H1 (cell line): ENCODE results near the gene RPL3.

Experiments
- TF ChIP-seq, protein P1 (sequence below), 3 experiments: IDR thresholded peaks; 1 replicate in 2 of 3; 2 replicates in 1 of 3; pipeline versions ENCODE4 v1.5.1 to v1.6.1; 2011; ENCODE audit warnings: low read length in 3 of 3, mild to moderate bottlenecking in 3 of 3, inconsistent platforms in 2 of 3, low read depth in 1 of 3, moderate library complexity in 1 of 3; ENCODE audit not compliant: insufficient read depth in 1 of 3; ENCODE audit errors: control extremely low read depth in 1 of 3
- TF ChIP-seq, protein P2 (sequence below): IDR thresholded peaks from 2 replicates; pipeline ENCODE4 v1.6.1; 2011; ENCODE audit warnings: low read length, improper control_type of control experiment

DNA sequence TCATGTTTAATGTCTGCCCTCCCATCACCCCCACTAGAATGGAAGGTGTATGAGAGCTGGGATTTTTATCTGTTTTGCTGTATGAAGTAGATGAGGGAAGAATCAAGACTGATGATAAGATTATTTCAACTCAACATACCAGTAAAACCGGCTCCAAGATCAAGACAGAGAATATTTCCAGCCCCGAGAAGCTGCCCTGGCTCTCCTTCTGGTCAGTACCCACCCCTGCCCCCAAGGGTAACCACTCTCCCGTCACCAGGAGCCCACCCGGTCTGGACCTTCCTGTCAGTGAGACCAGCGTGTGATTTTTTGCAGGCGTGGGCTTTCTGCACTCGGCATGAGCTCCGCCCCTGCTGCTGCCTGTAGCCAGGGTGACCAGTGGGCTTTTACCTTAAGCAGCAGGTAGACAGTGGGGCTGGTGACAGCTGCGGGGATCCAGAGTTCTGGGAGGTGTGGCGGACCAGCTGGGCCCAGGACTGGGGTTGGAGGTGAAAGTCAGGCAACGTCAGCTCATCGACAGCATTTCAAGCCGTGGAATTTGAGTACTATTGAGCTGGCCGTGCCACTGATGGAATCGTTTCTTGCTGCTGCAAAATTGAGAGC, 25.6 kb downstream of the RPL3 start:
- TF ChIP-seq, protein P1, sequence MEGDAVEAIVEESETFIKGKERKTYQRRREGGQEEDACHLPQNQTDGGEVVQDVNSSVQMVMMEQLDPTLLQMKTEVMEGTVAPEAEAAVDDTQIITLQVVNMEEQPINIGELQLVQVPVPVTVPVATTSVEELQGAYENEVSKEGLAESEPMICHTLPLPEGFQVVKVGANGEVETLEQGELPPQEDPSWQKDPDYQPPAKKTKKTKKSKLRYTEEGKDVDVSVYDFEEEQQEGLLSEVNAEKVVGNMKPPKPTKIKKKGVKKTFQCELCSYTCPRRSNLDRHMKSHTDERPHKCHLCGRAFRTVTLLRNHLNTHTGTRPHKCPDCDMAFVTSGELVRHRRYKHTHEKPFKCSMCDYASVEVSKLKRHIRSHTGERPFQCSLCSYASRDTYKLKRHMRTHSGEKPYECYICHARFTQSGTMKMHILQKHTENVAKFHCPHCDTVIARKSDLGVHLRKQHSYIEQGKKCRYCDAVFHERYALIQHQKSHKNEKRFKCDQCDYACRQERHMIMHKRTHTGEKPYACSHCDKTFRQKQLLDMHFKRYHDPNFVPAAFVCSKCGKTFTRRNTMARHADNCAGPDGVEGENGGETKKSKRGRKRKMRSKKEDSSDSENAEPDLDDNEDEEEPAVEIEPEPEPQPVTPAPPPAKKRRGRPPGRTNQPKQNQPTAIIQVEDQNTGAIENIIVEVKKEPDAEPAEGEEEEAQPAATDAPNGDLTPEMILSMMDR (IDR thresholded peaks at IDR 0.05; ENCODE audit: control extremely low read depth in 1 of 3, insufficient read depth in 1 of 3, low read depth in 1 of 3, low read length in 3 of 3), result no peak
- TF ChIP-seq, protein P2, sequence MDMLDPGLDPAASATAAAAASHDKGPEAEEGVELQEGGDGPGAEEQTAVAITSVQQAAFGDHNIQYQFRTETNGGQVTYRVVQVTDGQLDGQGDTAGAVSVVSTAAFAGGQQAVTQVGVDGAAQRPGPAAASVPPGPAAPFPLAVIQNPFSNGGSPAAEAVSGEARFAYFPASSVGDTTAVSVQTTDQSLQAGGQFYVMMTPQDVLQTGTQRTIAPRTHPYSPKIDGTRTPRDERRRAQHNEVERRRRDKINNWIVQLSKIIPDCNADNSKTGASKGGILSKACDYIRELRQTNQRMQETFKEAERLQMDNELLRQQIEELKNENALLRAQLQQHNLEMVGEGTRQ, result no peak
